ENCODE data around the gene DIS3L2.

Gene DIS3L2

GRCh38 chr2:231961349-231962166, at the start of gene DIS3L2:
TSS of gene DIS3L2 (plus strand) at chr2:231961713. CDS start at chr2:232014928, 53,215 bp downstream.
- peak in 55 of 56 donors; percentile 32 to 89 (median 72) for DNase-seq

- DNase-seq: no peak
These were observed 47.3 kb upstream of the DIS3L2 start for GRCh38 chr2:231914077-231914690.

- DNase-seq: peak in 27 of 56 donors; percentile 1 to 61 (median 29)
These were observed 44.0 kb upstream of the DIS3L2 start for GRCh38 chr2:231917280-231918066.

- DNase-seq: no peak
These were observed 42.8 kb upstream of the DIS3L2 start for GRCh38 chr2:231918501-231919330.

- DNase-seq: no peak
These were observed 42.0 kb upstream of the DIS3L2 start for GRCh38 chr2:231919341-231920035.

GRCh38 chr2:231920366-231920765, 41.1 kb upstream of the DIS3L2 start:
- DNase-seq: no peak

GRCh38 chr2:231920795-231921194, 40.7 kb upstream of the DIS3L2 start:
- no peak for DNase-seq

GRCh38 chr2:231922311-231923009, 39.1 kb upstream of the DIS3L2 start:
- no peak for DNase-seq

- no peak for DNase-seq
These were observed 38.5 kb upstream of the DIS3L2 start for GRCh38 chr2:231923010-231923344.

GRCh38 chr2:231923951-231924888, 37.3 kb upstream of the DIS3L2 start:
- DNase-seq: no peak

- DNase-seq: no peak
These were observed 36.6 kb upstream of the DIS3L2 start for GRCh38 chr2:231924889-231925275.

- DNase-seq: peak in 52 of 56 donors; percentile 11 to 89 (median 48)
These were observed 36.0 kb upstream of the DIS3L2 start for GRCh38 chr2:231925303-231926179.

- peak in 38 of 56 donors; percentile 17 to 78 (median 44) for DNase-seq
These were observed 35.3 kb upstream of the DIS3L2 start, which contains the start of gene NPPC for GRCh38 chr2:231926180-231926741. TSS of gene NPPC (minus strand) at chr2:231926396. CDS start at chr2:231926249, 147 bp downstream.

- DNase-seq: peak in 30 of 56 donors; percentile 13 to 63 (median 33)
These were observed 34.5 kb upstream of the DIS3L2 start for GRCh38 chr2:231926761-231927565.

GRCh38 chr2:231927566-231927890, 34.0 kb upstream of the DIS3L2 start:
- no peak for DNase-seq

- no peak for DNase-seq
These were observed 33.0 kb upstream of the DIS3L2 start for GRCh38 chr2:231928481-231928880.

All from amygdala (tissue), 56 donors.